Fibroblast of pulmonary artery (primary cell): ENCODE results near the gene APOC3.
A peak's percentile ranks its signal among the peaks of the same experiment; 100 is the strongest.
"Not testable (repeated sequence)": the region's sequence is repeated elsewhere in the genome, so short reads cannot be mapped to it uniquely, and the experiment has no call there.

ENCODE experiments used
- DNase-seq: peaks from one replicate; pipeline ENCODE4 v3.0.0-alpha.2; 2010; ENCODE audit warnings: low read depth
- H3K4me3 ChIP-seq: replicated peaks from 2 replicates; pipeline ENCODE4 v1.5.1; 2011; ENCODE audit warnings: low read depth, mild to moderate bottlenecking, control low read depth, low read length, moderate library complexity
- CTCF ChIP-seq: IDR thresholded peaks from 2 replicates; pipeline ENCODE4 v1.5.1; 2011; ENCODE audit warnings: mild to moderate bottlenecking, control low read depth, low read length, inconsistent platforms; ENCODE audit errors: missing control alignments

APOC3 gene

GRCh38 chr11:116793772-116794097, 36.0 kb upstream of the APOC3 start:
- TF ChIP-seq CTCF, result no peak
- H3K4me3 ChIP-seq, result no peak overlapping the region
- DNase-seq, result peak; percentile 43

- no peak overlapping the region for H3K4me3 ChIP-seq
- TF ChIP-seq CTCF, result no peak
- DNase-seq, result no peak
Observed at GRCh38 chr11:116794851-116795250, 34.9 kb upstream of the APOC3 start.

- DNase-seq, result no peak
- no peak overlapping the region for H3K4me3 ChIP-seq
- TF ChIP-seq CTCF, result no peak
Observed at GRCh38 chr11:116796548-116796947, 33.2 kb upstream of the APOC3 start.

GRCh38 chr11:116797816-116798215, 31.9 kb upstream of the APOC3 start:
- no peak for TF ChIP-seq CTCF
- DNase-seq, result no peak

GRCh38 chr11:116798368-116798767, 31.3 kb upstream of the APOC3 start:
- H3K4me3 ChIP-seq, result no peak overlapping the region
- DNase-seq, result no peak
- no peak for TF ChIP-seq CTCF

More at GRCh38 chr11:116797816-116798215, 31.9 kb upstream of the APOC3 start:
- H3K4me3 ChIP-seq, result no peak overlapping the region

- no peak for TF ChIP-seq CTCF
- no peak for DNase-seq
- H3K4me3 ChIP-seq, result no peak overlapping the region
Observed at GRCh38 chr11:116800610-116801009, 29.1 kb upstream of the APOC3 start.

GRCh38 chr11:116801662-116802061, 28.0 kb upstream of the APOC3 start:
- not testable (repeated sequence) for H3K4me3 ChIP-seq, DNase-seq

- no peak for DNase-seq
- H3K4me3 ChIP-seq, result no peak overlapping the region
- no peak for TF ChIP-seq CTCF
Observed at GRCh38 chr11:116804001-116804400, 25.7 kb upstream of the APOC3 start.
